ENCODE data around the gene AMT.
"Not testable (repeated sequence)": the region's sequence is repeated elsewhere in the genome, so short reads cannot be mapped to it uniquely, and the experiment has no call there.

The AMT gene

GRCh38 chr3:49406571-49407565, 15.4 kb downstream of the AMT start:
- no peak overlapping the region for H3K23ac ChIP-seq (ENCODE audit: low read length)
- H4K8ac ChIP-seq (ENCODE audit: low read depth, low read length) = no peak overlapping the region
- no peaks in the 10 kb centered on the region for H3K79me1 ChIP-seq (ENCODE audit: low read length)

GRCh38 chr3:49405570-49405969, 16.7 kb downstream of the AMT start:
- not testable (repeated sequence) for H2BK120ac ChIP-seq (ENCODE audit: low read depth, low read length); H3K4me3 ChIP-seq (ENCODE audit: low read length); H3K36me3 ChIP-seq (ENCODE audit: control insufficient read depth, insufficient read depth, low read length); H3K9ac ChIP-seq (ENCODE audit: low read length); H3K23ac ChIP-seq (ENCODE audit: low read length); H2BK15ac ChIP-seq (replicated peaks; ENCODE audit: low read depth); H3K56ac ChIP-seq (ENCODE audit: low read length); H3K4me1 ChIP-seq (ENCODE audit: control insufficient read depth, low read depth, low read length); H4K8ac ChIP-seq (ENCODE audit: low read depth, low read length); DNase-seq; H4K5ac ChIP-seq (ENCODE audit: low read length); H2BK5ac ChIP-seq (ENCODE audit: low read length); H3K79me1 ChIP-seq (ENCODE audit: low read length); H3K4me2 ChIP-seq (ENCODE audit: low read length); H3K27me3 ChIP-seq (ENCODE audit: insufficient read depth, low read length, poor library complexity); H3K27ac ChIP-seq (ENCODE audit: low read depth, low read length); H2AK5ac ChIP-seq (ENCODE audit: low read length); H3K4ac ChIP-seq (ENCODE audit: low read depth, low read length); H3K18ac ChIP-seq (ENCODE audit: low read length)
- WGBS (ENCODE audit: extremely low coverage, insufficient coverage, low lambda C conversion rate) = no CpG with 5 or more reads among the region's 9 CpGs
- peaks cover 90% of the 10 kb centered on the region for H3K79me2 ChIP-seq (ENCODE audit: control insufficient read depth, insufficient read depth, low read length)

More at GRCh38 chr3:49406571-49407565, 15.4 kb downstream of the AMT start:
- no peak overlapping the region for H3K4me2 ChIP-seq (ENCODE audit: low read length)
- no peak overlapping the region for H2BK15ac ChIP-seq (replicated peaks; ENCODE audit: low read depth)
- no peak overlapping the region for H3K18ac ChIP-seq (ENCODE audit: low read length)
- H3K36me3 ChIP-seq (ENCODE audit: control insufficient read depth, insufficient read depth, low read length) = no peaks in the 10 kb centered on the region
- WGBS (ENCODE audit: extremely low coverage, insufficient coverage, low lambda C conversion rate) = no CpG with 5 or more reads among the region's 17 CpGs
- no peak overlapping the region for H3K9ac ChIP-seq (ENCODE audit: low read length)
- H3K4me3 ChIP-seq (ENCODE audit: low read length) = no peak overlapping the region
- H2BK5ac ChIP-seq (ENCODE audit: low read length) = no peak overlapping the region
- no peaks in the 10 kb centered on the region for H3K27me3 ChIP-seq (ENCODE audit: insufficient read depth, low read length, poor library complexity)
- no peak overlapping the region for H3K27ac ChIP-seq (ENCODE audit: low read depth, low read length)
- no peak overlapping the region for H4K5ac ChIP-seq (ENCODE audit: low read length)
- H3K4me1 ChIP-seq (ENCODE audit: control insufficient read depth, low read depth, low read length) = no peaks in the 10 kb centered on the region
- H2BK120ac ChIP-seq (ENCODE audit: low read depth, low read length) = no peak overlapping the region
- no peak overlapping the region for H3K56ac ChIP-seq (ENCODE audit: low read length)
- no peak overlapping the region for H2AK5ac ChIP-seq (ENCODE audit: low read length)
- H3K79me2 ChIP-seq (ENCODE audit: control insufficient read depth, insufficient read depth, low read length) = peaks cover 92% of the 10 kb centered on the region
- H3K4ac ChIP-seq (ENCODE audit: low read depth, low read length) = no peak overlapping the region
- no peak for DNase-seq

DNA sequence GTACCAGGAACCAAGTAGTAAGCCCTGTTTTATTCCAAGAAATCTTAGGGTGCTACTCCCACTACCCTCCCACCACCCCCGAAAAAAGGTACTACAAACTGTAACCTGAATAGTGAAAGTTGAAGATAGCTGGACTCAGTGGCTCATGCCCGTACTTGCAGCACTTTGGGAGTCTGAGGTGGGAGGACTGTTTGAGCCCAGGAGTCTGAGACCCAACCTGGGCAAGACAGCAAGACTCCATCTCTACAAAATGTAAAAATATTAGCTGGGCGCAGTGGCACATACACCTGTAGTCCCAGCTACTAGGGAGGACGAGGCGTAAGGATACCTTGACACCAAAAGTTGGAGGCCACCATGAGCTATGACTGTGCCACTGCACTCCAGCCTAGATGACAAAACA, 18.4 kb downstream of the AMT start:
- Histone ChIP-seq H3K4me1 (ENCODE audit: control insufficient read depth, low read depth, low read length) (no peaks in the 10 kb centered on the region), H3K79me2 (ENCODE audit: control insufficient read depth, insufficient read depth, low read length) (peaks cover 87% of the 10 kb centered on the region), H3K4ac (ENCODE audit: low read depth, low read length) (no peak overlapping the region), H3K23ac (ENCODE audit: low read length) (no peak overlapping the region), H2BK15ac (replicated peaks; ENCODE audit: low read depth) (no peak overlapping the region), H2BK120ac (ENCODE audit: low read depth, low read length) (no peak overlapping the region), H3K4me2 (ENCODE audit: low read length) (no peak overlapping the region), H3K36me3 (ENCODE audit: control insufficient read depth, insufficient read depth, low read length) (no peaks in the 10 kb centered on the region), H2AK5ac (ENCODE audit: low read length) (no peak overlapping the region), H4K5ac (ENCODE audit: low read length) (no peak overlapping the region), H3K27me3 (ENCODE audit: insufficient read depth, low read length, poor library complexity) (no peaks in the 10 kb centered on the region), H4K8ac (ENCODE audit: low read depth, low read length) (no peak overlapping the region), H3K27ac (ENCODE audit: low read depth, low read length) (no peak overlapping the region), H3K4me3 (ENCODE audit: low read length) (no peak overlapping the region), H3K56ac (ENCODE audit: low read length) (no peak overlapping the region), H3K9ac (ENCODE audit: low read length) (no peak overlapping the region), H3K79me1 (ENCODE audit: low read length) (peaks cover 2% of the 10 kb centered on the region), H3K18ac (ENCODE audit: low read length) (no peak overlapping the region), H2BK5ac (ENCODE audit: low read length) (no peak overlapping the region)
- no peak for DNase-seq
- no CpG with 5 or more reads among the region's 5 CpGs for WGBS (ENCODE audit: extremely low coverage, insufficient coverage, low lambda C conversion rate)

- H2BK15ac ChIP-seq (replicated peaks; ENCODE audit: low read depth) = no peak overlapping the region
- no peak overlapping the region for H2BK120ac ChIP-seq (ENCODE audit: low read depth, low read length)
- H4K8ac ChIP-seq (ENCODE audit: low read depth, low read length) = no peak overlapping the region
- H4K5ac ChIP-seq (ENCODE audit: low read length) = no peak overlapping the region
- no peak for DNase-seq
- H3K18ac ChIP-seq (ENCODE audit: low read length) = no peak overlapping the region
- H3K27me3 ChIP-seq (ENCODE audit: insufficient read depth, low read length, poor library complexity) = no peaks in the 10 kb centered on the region
- H3K27ac ChIP-seq (ENCODE audit: low read depth, low read length) = no peak overlapping the region
- H3K79me2 ChIP-seq (ENCODE audit: control insufficient read depth, insufficient read depth, low read length) = peaks cover 87% of the 10 kb centered on the region
- no peak overlapping the region for H2AK5ac ChIP-seq (ENCODE audit: low read length)
- no peak overlapping the region for H3K56ac ChIP-seq (ENCODE audit: low read length)
- WGBS (ENCODE audit: extremely low coverage, insufficient coverage, low lambda C conversion rate) = no CpG with 5 or more reads among the region's 2 CpGs
- H3K23ac ChIP-seq (ENCODE audit: low read length) = no peak overlapping the region
- no peak overlapping the region for H3K4ac ChIP-seq (ENCODE audit: low read depth, low read length)
- peaks cover 3% of the 10 kb centered on the region for H3K4me1 ChIP-seq (ENCODE audit: control insufficient read depth, low read depth, low read length)
- H3K9ac ChIP-seq (ENCODE audit: low read length) = no peak overlapping the region
- H2BK5ac ChIP-seq (ENCODE audit: low read length) = no peak overlapping the region
- no peak overlapping the region for H3K4me2 ChIP-seq (ENCODE audit: low read length)
- H3K4me3 ChIP-seq (ENCODE audit: low read length) = no peak overlapping the region
- no peaks in the 10 kb centered on the region for H3K36me3 ChIP-seq (ENCODE audit: control insufficient read depth, insufficient read depth, low read length)
- peaks cover 6% of the 10 kb centered on the region for H3K79me1 ChIP-seq (ENCODE audit: low read length)
Observed at GRCh38 chr3:49401766-49402165, 20.5 kb downstream of the AMT start.

- Histone ChIP-seq H3K79me1 (ENCODE audit: low read length) (peaks cover 7% of the 10 kb centered on the region), H3K36me3 (ENCODE audit: control insufficient read depth, insufficient read depth, low read length) (no peaks in the 10 kb centered on the region), H3K4me2 (ENCODE audit: low read length) (no peak overlapping the region), H3K4me3 (ENCODE audit: low read length) (no peak overlapping the region), H3K27ac (ENCODE audit: low read depth, low read length) (no peak overlapping the region), H2BK5ac (ENCODE audit: low read length) (no peak overlapping the region), H2BK15ac (replicated peaks; ENCODE audit: low read depth) (no peak overlapping the region), H3K9ac (ENCODE audit: low read length) (no peak overlapping the region), H3K79me2 (ENCODE audit: control insufficient read depth, insufficient read depth, low read length) (peaks cover 86% of the 10 kb centered on the region), H2BK120ac (ENCODE audit: low read depth, low read length) (no peak overlapping the region), H3K4me1 (ENCODE audit: control insufficient read depth, low read depth, low read length) (peaks cover 3% of the 10 kb centered on the region), H3K4ac (ENCODE audit: low read depth, low read length) (no peak overlapping the region), H3K23ac (ENCODE audit: low read length) (no peak overlapping the region), H3K18ac (ENCODE audit: low read length) (no peak overlapping the region), H2AK5ac (ENCODE audit: low read length) (no peak overlapping the region), H3K27me3 (ENCODE audit: insufficient read depth, low read length, poor library complexity) (no peaks in the 10 kb centered on the region), H3K56ac (ENCODE audit: low read length) (no peak overlapping the region), H4K5ac (ENCODE audit: low read length) (no peak overlapping the region), H4K8ac (ENCODE audit: low read depth, low read length) (no peak overlapping the region)
- DNase-seq = no peak
- no CpG with 5 or more reads among the region's 3 CpGs for WGBS (ENCODE audit: extremely low coverage, insufficient coverage, low lambda C conversion rate)
Observed at GRCh38 chr3:49399461-49399860, 22.8 kb downstream of the AMT start.
